Inflammatory macrophage treated with lipopolysaccharide for 1 hour (primary cell): ENCODE data around the gene CD22.
A peak's percentile ranks its signal among the peaks of the same experiment; 100 is the strongest.

Source experiments
- DNase-seq, 2 donors: peaks; one replicate each; pipeline ENCODE4 v3.0.0-alpha.2; 2020 to 2022

The CD22 gene

GRCh38 chr19:35296644-35297514 is 32.1 kb upstream of the CD22 start:
- no peak for DNase-seq

- no peak for DNase-seq
Observed at GRCh38 chr19:35297515-35297848, 31.5 kb upstream of the CD22 start.

GRCh38 chr19:35297922-35298321 is 31.1 kb upstream of the CD22 start:
- DNase-seq, result no peak

DNA sequence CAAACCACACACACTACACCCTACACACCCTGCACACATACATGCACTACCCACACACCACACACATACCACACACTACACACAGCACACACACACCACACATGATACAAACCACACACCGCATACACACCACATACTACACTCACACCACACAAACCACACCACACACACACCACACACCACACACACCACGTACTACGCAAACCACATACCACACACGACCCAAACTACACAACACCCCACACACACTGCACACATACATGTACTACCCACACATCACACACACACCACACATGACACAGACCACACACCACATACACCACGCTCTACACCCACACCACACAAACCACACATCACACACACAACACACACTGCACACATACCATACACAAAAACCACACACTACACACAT is 30.4 kb upstream of the CD22 start:
- no peak for DNase-seq

- DNase-seq, result no peak
Observed at GRCh38 chr19:35299523-35300338, 29.3 kb upstream of the CD22 start.

DNA sequence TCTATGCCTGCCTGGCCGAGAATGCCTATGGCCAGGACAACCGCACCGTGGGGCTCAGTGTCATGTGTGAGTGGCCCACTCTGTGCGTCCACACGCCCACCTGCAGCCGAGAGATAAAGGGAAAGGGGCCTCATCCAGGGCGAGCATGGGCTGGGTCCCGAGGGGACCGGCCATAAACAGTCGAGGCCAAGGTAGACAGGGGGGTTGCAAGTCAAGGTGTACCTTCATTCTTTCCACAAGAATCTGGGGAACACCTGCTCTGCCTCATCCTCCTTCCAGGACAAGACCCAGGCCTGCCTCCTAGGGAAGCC is 28.7 kb upstream of the CD22 start:
- no peak for DNase-seq

DNA sequence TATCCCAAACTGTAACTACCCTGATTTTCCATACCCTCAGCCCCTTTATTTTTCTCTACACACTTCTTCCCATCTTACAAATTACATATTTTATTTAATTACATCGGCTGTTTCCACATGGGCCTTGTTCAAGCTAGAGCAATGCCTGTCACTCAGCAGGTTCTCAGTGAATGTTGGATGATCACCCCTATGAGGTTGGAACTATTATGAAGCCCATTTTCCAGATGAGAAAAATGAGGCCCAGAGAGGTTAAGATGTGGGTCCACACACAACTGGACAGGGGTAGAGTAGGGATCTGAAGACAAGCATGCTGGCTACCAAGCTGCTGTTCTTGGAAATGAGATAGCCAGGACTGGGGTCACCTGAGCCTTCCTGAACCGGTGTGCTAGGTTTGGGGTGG is 27.0 kb upstream of the CD22 start:
- DNase-seq, result no peak

DNA sequence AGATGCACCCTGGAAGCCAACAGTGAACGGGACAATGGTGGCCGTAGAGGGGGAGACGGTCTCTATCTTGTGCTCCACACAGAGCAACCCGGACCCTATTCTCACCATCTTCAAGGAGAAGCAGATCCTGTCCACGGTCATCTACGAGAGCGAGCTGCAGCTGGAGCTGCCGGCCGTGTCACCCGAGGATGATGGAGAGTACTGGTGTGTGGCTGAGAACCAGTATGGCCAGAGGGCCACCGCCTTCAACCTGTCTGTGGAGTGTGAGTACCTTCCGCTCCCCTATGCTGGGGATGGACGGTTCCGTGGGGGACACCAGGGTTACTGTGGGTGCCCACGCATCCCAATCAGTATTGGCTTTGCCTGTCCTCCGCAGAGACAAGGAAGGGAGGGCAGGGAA is 26.5 kb upstream of the CD22 start:
- no peak for DNase-seq

DNA sequence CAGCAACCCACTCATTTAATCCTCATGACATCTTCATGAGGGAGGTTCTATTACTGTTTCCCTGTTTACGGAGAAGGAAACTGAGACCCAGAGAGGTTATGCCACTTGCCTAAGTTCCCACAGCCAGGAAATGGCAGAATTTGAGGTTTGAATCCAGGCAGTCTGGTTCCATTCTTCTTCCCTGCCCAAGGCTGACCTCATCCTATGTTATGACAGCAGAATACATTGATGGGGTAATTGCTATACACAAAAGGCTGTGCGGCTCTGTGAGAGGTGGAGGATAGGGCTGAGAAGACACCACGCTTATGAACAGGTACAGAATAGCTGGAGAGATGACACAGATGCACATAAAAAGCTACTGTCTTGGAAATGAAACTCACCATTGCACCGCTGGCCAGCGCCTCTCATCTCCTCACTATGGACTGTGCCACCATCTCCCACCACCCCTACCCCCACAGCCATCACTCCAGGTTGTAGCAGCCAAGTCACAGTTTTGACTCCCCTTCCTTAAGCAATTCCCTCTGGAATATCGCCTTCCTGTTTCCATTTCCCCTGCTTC is 25.6 kb upstream of the CD22 start:
- peak in 1 of 2 donors; percentile 20 for DNase-seq

GRCh38 chr19:35304036-35304435 is 25.0 kb upstream of the CD22 start:
- no peak for DNase-seq

GRCh38 chr19:35305181-35305580 is 23.8 kb upstream of the CD22 start:
- DNase-seq, result no peak

GRCh38 chr19:35306473-35307246 is 22.3 kb upstream of the CD22 start:
- DNase-seq, result no peak

DNA sequence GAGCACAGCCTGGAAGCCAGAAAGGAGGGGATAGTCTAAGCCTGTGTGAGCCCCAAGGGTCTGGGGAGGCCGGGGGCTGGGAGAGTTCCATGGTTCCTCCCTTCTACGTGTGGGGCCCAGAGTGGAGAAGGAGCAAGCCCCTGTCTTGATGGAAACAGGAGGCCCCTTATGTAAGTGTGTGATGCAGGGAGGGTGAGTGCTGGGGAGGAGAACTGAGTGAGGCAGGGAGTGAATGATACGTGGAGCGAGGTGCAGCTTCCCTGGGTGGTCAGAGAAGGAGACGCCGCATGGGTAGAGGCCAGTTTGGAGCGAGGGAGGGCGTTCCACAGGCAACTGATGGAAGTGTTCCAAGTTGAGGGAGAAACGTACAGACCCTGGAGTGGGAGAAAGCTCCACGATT is 21.1 kb upstream of the CD22 start:
- DNase-seq, result no peak

DNA sequence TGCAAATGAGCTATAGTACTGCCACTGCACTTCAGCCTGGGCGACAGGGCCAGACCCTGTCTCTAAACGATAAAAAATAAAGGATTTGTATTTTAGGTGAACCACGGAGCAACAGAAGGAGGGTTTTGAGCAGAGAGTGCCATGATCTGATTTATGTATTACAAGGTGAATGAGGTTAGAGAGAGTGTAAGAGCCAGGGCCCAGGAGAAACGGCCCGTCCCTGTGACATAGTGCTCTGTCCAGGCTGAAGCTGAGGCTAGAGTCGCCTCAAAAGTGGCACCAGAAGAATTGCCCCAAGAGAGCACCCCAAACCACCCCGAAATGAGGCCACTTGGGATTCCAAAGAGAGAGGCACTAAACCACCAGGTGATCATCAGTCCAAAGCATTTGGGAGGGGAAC is 20.1 kb upstream of the CD22 start:
- DNase-seq, result no peak

- DNase-seq, result no peak
Observed at GRCh38 chr19:35309481-35310279, 19.3 kb upstream of the CD22 start.

DNA sequence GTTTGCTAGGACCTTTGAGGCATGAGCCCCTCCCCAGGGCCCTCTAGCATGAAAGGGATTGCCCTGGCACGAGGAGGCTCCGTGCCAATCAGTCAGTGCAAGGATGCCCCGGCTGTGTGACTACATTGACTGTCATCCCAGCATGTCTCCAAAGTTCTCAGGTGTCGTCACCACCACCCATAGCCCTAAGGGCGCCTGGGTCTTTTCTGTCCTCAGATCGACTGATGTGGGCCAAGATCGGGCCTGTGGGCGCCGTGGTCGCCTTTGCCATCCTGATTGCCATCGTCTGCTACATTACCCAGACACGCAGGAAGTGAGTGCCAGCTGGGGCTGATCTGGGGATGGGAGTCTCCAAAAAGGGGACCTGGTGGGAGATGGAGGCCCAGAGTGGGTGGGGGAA is 18.7 kb upstream of the CD22 start:
- no peak for DNase-seq

DNA sequence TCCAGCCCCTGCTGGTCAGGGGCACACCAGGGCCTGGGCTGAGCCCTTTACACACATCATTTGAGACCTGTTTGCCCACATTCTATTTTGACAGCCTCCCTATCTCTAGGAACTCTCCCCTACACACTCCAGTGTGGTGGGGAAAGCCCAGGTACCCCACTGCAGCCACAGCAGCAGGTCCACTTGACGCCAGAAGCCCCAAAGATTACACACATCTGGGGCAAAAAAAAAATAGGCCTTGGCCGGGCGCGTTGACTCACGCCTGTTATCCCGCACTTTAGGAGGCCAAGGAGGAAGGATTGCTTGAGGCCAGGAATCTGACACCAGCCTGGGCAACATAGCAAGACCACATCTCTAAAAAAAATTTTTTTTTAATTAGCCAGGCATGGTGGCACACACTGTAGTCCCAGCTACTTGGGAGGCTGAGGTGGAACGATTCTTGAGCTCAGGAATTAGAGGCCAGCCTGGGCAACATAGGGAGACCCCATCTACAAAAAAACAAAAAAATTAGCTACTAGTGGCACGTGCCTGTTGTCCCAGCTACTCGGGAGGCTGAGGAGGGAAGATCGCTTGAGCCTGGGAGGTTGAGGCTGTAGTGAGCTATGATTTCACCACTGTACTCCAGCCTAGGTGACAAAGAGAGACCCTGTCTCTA is 18.0 kb upstream of the CD22 start:
- DNase-seq, result no peak

- no peak for DNase-seq
Observed at GRCh38 chr19:35311901-35312665, 16.9 kb upstream of the CD22 start.

- DNase-seq, result no peak
Observed at GRCh38 chr19:35313587-35313986, 15.4 kb upstream of the CD22 start.

- DNase-seq, result no peak
Observed at GRCh38 chr19:35314031-35314430, 15.0 kb upstream of the CD22 start.

DNA sequence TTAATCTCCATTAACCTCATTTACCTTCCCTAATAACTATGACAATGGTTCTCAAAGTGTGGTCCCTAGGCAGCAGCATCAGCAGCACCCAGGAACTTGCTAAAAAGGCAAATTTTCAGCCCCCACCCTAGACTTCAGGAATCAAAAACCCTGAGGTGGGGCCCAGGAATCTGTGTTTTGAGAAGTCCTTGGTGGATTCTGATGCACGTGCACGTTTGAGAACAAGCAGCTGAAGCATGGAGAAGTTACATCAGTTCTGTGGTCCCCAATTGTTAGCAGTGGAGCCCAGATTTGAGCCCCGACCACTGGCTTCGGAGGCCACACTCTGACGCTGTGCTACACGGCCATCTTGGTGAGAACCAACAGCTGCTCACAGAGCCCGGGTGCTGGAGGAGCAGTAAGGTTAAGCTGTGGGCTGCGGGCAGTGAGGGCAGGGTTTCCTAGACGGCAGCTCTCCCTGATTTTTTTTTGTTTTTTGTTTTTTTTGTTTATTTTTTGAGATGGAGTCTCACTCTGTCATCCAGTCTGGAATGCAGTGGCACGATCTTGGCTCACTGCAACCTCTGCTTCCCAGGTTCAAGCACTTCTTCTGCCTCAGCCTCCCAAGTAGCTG is 14.0 kb upstream of the CD22 start:
- no peak for DNase-seq
